ENCODE results near the gene PUS1. TPM values are rescaled to one million over a fixed set of nuclear protein-coding genes. Genes with fewer than 3 reads are reported as not detected.

PUS1 gene
- total and polyA plus RNA-seq, 9 of the 15 experiments (the other 6 are each of a cell fraction or from before 2014, with no cell fraction given): 1.9 to 90.8 (median 30.0) TPM

GRCh38 chr12:131928711-131929580, at the start of gene PUS1 (continued):
- no peak for TF ChIP-seq ZNF512 (tag; IDR thresholded peaks at IDR 0.05)
- no peak for TF ChIP-seq TCFL5 (CRISPR knock-in tag; conservative IDR thresholded peaks at IDR 0.05)
- TF ChIP-seq HINFP (tag; conservative IDR thresholded peaks at IDR 0.05; ENCODE audit: low read depth): no peak
- TF ChIP-seq GABPB1 (CRISPR knock-in tag; IDR thresholded peaks at IDR 0.05): peak; percentile 80; the same call in 1 of the 2 replicates
- TF ChIP-seq ELK3 (CRISPR knock-in tag; IDR thresholded peaks at IDR 0.05): no peak
- no peak for TF ChIP-seq ATF1 (CRISPR knock-in tag; IDR thresholded peaks at IDR 0.05)
- TF ChIP-seq ATF1 (tag; IDR thresholded peaks at IDR 0.05): no peak
- no peak for TF ChIP-seq CREB3 (tag; conservative IDR thresholded peaks at IDR 0.05; ENCODE audit: low read depth)
- TF ChIP-seq HNRNPH1 (optimal IDR thresholded peaks at IDR 0.05; ENCODE audit: low read depth, low read length): no peak
- TF ChIP-seq MXD1 (CRISPR knock-in tag; IDR thresholded peaks at IDR 0.05; ENCODE audit: borderline replicate concordance, poor library complexity, severe bottlenecking): peak; percentile 98
- TF ChIP-seq CC2D1A (IDR thresholded peaks at IDR 0.05): 0 out of 2 replicates have a peak, but pooled peaks have one; percentile 31
- peak; percentile 96 for TF ChIP-seq MTA3 (IDR thresholded peaks at IDR 0.05; ENCODE audit: borderline replicate concordance)
- no peak for TF ChIP-seq NCOA1 (IDR thresholded peaks at IDR 0.05; ENCODE audit: low read depth)
- TF ChIP-seq ZNF212 (CRISPR knock-in tag; IDR thresholded peaks at IDR 0.05): no peak
- TF ChIP-seq NFE2L1 (tag; IDR thresholded peaks at IDR 0.05; ENCODE audit: borderline replicate concordance, low read depth): no peak
- TF ChIP-seq E2F5 (CRISPR knock-in tag; IDR thresholded peaks at IDR 0.05): 0 out of 2 replicates have a peak, but pooled peaks have one; percentile 10
- TF ChIP-seq ESRRA (IDR thresholded peaks at IDR 0.05; ENCODE audit: borderline replicate concordance, low read depth): peak; percentile 76
- TF ChIP-seq PHF21A (IDR thresholded peaks at IDR 0.05; ENCODE audit: borderline replicate concordance, low read depth): no peak
- no peak for TF ChIP-seq CBX8 (IDR thresholded peaks at IDR 0.05; ENCODE audit: borderline replicate concordance, extremely low read depth, low read depth, low read length, poor library complexity, severe bottlenecking)
- no peak for TF ChIP-seq ZKSCAN3 (CRISPR knock-in tag; IDR thresholded peaks at IDR 0.05)
